DND-41 (cell line): ENCODE measurements around the gene BLTP3A.

Experiments used
- EZH2 ChIP-seq: IDR thresholded peaks from 3 replicates; pipeline ENCODE4 v1.6.1; 2012; ENCODE audit warnings: borderline replicate concordance, low read depth, mild to moderate bottlenecking, moderate library complexity, low read length, inconsistent platforms; ENCODE audit not compliant: severe bottlenecking
- TF ChIP-seq, protein P1 (sequence below): IDR thresholded peaks from 2 replicates; pipeline ENCODE4 v1.5.1; 2012; ENCODE audit warnings: borderline replicate concordance, low read length, moderate library complexity, mild to moderate bottlenecking; ENCODE audit not compliant: poor library complexity, severe bottlenecking; ENCODE audit errors: extremely low read depth

DNA sequence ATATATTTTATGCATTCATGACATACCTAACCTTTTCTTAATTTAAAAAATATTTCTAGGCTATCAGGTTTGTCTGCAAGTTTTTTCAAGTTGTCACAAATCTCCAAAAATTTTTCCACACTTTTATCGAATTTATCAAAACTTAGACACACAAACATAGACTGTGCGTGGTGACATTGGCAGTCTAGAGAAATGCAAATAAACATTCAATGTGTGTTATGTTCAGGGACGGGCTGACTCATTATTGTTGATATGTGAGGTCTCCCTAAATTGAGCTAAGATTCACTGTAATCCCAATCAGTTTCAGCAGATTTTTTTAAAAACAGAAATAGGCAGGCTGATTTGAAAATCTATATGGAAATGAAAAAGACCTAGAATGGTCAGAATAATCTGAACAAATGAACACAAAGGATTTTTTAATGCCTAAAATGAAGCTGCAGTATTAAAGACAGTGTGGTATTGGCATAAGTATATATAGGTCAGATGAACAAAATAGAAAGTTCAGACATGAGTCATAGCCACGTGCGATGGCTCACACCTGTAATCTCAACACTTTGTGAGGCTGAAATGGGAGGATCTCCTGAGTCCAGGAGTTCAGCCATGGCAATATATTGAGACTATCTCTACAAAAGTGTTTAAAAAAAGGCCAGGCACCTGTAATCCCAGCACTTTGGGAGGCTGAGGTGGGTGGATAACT is 19.2 kb downstream of the BLTP3A start:
- TF ChIP-seq, protein P1, sequence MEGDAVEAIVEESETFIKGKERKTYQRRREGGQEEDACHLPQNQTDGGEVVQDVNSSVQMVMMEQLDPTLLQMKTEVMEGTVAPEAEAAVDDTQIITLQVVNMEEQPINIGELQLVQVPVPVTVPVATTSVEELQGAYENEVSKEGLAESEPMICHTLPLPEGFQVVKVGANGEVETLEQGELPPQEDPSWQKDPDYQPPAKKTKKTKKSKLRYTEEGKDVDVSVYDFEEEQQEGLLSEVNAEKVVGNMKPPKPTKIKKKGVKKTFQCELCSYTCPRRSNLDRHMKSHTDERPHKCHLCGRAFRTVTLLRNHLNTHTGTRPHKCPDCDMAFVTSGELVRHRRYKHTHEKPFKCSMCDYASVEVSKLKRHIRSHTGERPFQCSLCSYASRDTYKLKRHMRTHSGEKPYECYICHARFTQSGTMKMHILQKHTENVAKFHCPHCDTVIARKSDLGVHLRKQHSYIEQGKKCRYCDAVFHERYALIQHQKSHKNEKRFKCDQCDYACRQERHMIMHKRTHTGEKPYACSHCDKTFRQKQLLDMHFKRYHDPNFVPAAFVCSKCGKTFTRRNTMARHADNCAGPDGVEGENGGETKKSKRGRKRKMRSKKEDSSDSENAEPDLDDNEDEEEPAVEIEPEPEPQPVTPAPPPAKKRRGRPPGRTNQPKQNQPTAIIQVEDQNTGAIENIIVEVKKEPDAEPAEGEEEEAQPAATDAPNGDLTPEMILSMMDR: no peak
- TF ChIP-seq EZH2: no peak
